GM21360 (cell line): ENCODE results near the gene NEUROD2.
A peak's percentile ranks its signal among the peaks of the same experiment; 100 is the strongest.

ENCODE experiments used
- ATAC-seq: cut with Tn5 transposase; IDR thresholded peaks from one replicate; pipeline ENCODE4 v1.9.1; 2021; ENCODE audit warnings: mild to moderate bottlenecking, moderate library complexity; ENCODE audit not compliant: unreplicated experiment

The NEUROD2 gene

GRCh38 chr17:39607851-39608130 lies at the start of gene NEUROD2:
TSS of gene NEUROD2 (minus strand) at chr17:39607920. CDS start at chr17:39606599, 1,321 bp downstream.
- no peak for ATAC-seq

GRCh38 chr17:39655105-39655504 lies 47.4 kb upstream of the NEUROD2 start:
- no peak for ATAC-seq

- no peak for ATAC-seq
These were observed 46.1 kb upstream of the NEUROD2 start for GRCh38 chr17:39653662-39654331.

GRCh38 chr17:39653316-39653661 lies 45.6 kb upstream of the NEUROD2 start:
- no peak for ATAC-seq

GRCh38 chr17:39652587-39653315 lies 45.0 kb upstream of the NEUROD2 start:
- ATAC-seq, result no peak

- no peak for ATAC-seq
These were observed 44.3 kb upstream of the NEUROD2 start for GRCh38 chr17:39651923-39652586.

- ATAC-seq, result no peak
These were observed 42.4 kb upstream of the NEUROD2 start for GRCh38 chr17:39650121-39650579.

GRCh38 chr17:39648616-39649366 lies 41.1 kb upstream of the NEUROD2 start:
- no peak for ATAC-seq

- ATAC-seq, result no peak
These were observed 39.5 kb upstream of the NEUROD2 start for GRCh38 chr17:39647256-39647655.

- ATAC-seq, result no peak
These were observed 35.6 kb upstream of the NEUROD2 start for GRCh38 chr17:39643271-39643670.

GRCh38 chr17:39642291-39643074 lies 34.8 kb upstream of the NEUROD2 start:
- no peak for ATAC-seq

GRCh38 chr17:39641883-39642282 lies 34.2 kb upstream of the NEUROD2 start:
- no peak for ATAC-seq

- ATAC-seq, result no peak
These were observed 33.4 kb upstream of the NEUROD2 start for GRCh38 chr17:39641097-39641496.

GRCh38 chr17:39640591-39641031 lies 32.9 kb upstream of the NEUROD2 start:
- ATAC-seq, result no peak

- no peak for ATAC-seq
These were observed 32.1 kb upstream of the NEUROD2 start for GRCh38 chr17:39639566-39640458.

- no peak for ATAC-seq
These were observed 31.3 kb upstream of the NEUROD2 start for GRCh38 chr17:39639043-39639442.

- ATAC-seq, result no peak
These were observed 30.6 kb upstream of the NEUROD2 start for GRCh38 chr17:39638317-39638716.

- peak; percentile 77 for ATAC-seq
These were observed 29.4 kb upstream of the NEUROD2 start, which contains the start of gene STARD3 for GRCh38 chr17:39636927-39637736. TSS of gene STARD3 (plus strand) at chr17:39637144. CDS start at chr17:39653532, 16,388 bp downstream.

GRCh38 chr17:39636587-39636926 lies 28.8 kb upstream of the NEUROD2 start:
- ATAC-seq, result no peak
